Natural killer cell (primary cell): Measurements from ENCODE around the gene ADAP1. TPM values are rescaled to one million over a fixed set of nuclear protein-coding genes. Genes with fewer than 3 reads are reported as not detected.
A peak's percentile ranks its signal among the peaks of the same experiment; 100 is the strongest.

Experiments
- ATAC-seq, 3 donors: fragments of 150-1000 bp in 2 of 3; fragments of 200-7000 bp in 1 of 3; cut with Tn5 transposase; 1 replicate in 1 of 3; 2 replicates in 2 of 3; pipeline ENCODE4 v1.10.0; 2021; ENCODE audit warnings: mild to moderate bottlenecking in 2 of 3, moderate library complexity in 2 of 3
- DNase-seq, 2 donors: peaks; one replicate each; pipeline versions ENCODE4 v3.0.0 to v3.0.0-alpha.2; 2013 to 2021; ENCODE audit warnings: mixed read lengths in 1 of 2
- H3K27ac ChIP-seq: one replicate; pipeline ENCODE4 v1.5.1; 2013; ENCODE audit warnings: mild to moderate bottlenecking, low read length
- H3K27me3 ChIP-seq: one replicate; pipeline ENCODE4 v1.6.1; 2013; ENCODE audit warnings: low read length; ENCODE audit not compliant: control insufficient read depth, insufficient read depth
- H3K36me3 ChIP-seq: one replicate; pipeline ENCODE4 v1.6.1; 2013; ENCODE audit warnings: low read length; ENCODE audit not compliant: control insufficient read depth, insufficient read depth
- H3K4me1 ChIP-seq: one replicate; pipeline ENCODE4 v1.6.1; 2013; ENCODE audit warnings: low read length; ENCODE audit not compliant: control insufficient read depth, insufficient read depth
- H3K4me3 ChIP-seq: one replicate; pipeline ENCODE4 v1.5.1; 2013; ENCODE audit warnings: low read length
- H3K9me3 ChIP-seq: one replicate; pipeline ENCODE4 v1.6.1; 2013; ENCODE audit warnings: low read length; ENCODE audit not compliant: control insufficient read depth, insufficient read depth
- H3K27ac Mint-ChIP-seq, 2 donors: one replicate each; pipeline ENCODE4 v1.8.0; 2022; ENCODE audit warnings: mild to moderate bottlenecking in 2 of 2, mixed read lengths in 2 of 2, moderate library complexity in 1 of 2
- H3K27me3 Mint-ChIP-seq, 2 donors: one replicate each; pipeline ENCODE4 v1.8.0; 2022; ENCODE audit warnings: low read depth in 2 of 2, mixed read lengths in 2 of 2
- H3K36me3 Mint-ChIP-seq: one replicate; pipeline ENCODE4 v1.8.0; 2022; ENCODE audit warnings: mixed read lengths
- H3K4me1 Mint-ChIP-seq, 2 donors: one replicate each; pipeline ENCODE4 v1.8.0; 2022; ENCODE audit warnings: mixed read lengths in 2 of 2
- H3K4me3 Mint-ChIP-seq: one replicate; pipeline ENCODE4 v1.8.0; 2022; ENCODE audit warnings: mild to moderate bottlenecking, moderate library complexity, mixed read lengths
- H3K9me3 Mint-ChIP-seq, 2 donors: one replicate each; pipeline ENCODE4 v1.8.0; 2022; ENCODE audit warnings: mixed read lengths in 2 of 2
- CTCF ChIP-seq: fragments of 200-600 bp; IDR thresholded peaks from one replicate; pipeline ENCODE4 v1.8.0; 2022; ENCODE audit warnings: antibody characterized with exemption
- WGBS: methylation state at CpG from one replicate; pipeline ENCODE4 v1.1.7; 2013; ENCODE audit warnings: missing lambda C conversion rate; ENCODE audit not compliant: insufficient coverage; 5-methylcytosine and 5-hydroxymethylcytosine counted together
- intact Hi-C: fragments of 100-400 bp; cut with micrococcal nuclease; formaldehyde crosslinking; loops from one replicate; pipeline ENCODE4 v1.14.2; 2022
- total RNA-seq, 4 donors: library from RNA; stranded (reverse); fragments of 120-200 nt in 1 of 4; gene quantifications; one replicate each; pipeline versions ENCODE4 v1.2.3 to v1.2.4, GENCODE V29; 2013 to 2022

Gene ADAP1
- total RNA-seq, 3 donors from 2014 or later (not counting 1 experiment from before 2014, with no cell fraction given): 87.2 to 117 (median 89.2) TPM

- Mint-ChIP-seq H3K36me3 (no peaks in the 10 kb centered on the region), H3K9me3 (no peaks in the 10 kb centered on the region), H3K27ac (peak overlapping the region in 1 of 2 donors; percentile 23), H3K4me3 (no peak overlapping the region), H3K27me3 (no peaks in the 10 kb centered on the region), H3K4me1 (peaks cover 11 to 28% of the 10 kb centered on the region in 2 donors)
- Histone ChIP-seq H3K4me3 (no peak overlapping the region), H3K9me3 (no peaks in the 10 kb centered on the region), H3K27ac (no peak overlapping the region), H3K4me1 (peaks cover 18% of the 10 kb centered on the region), H3K36me3 (peaks cover 26% of the 10 kb centered on the region), H3K27me3 (no peaks in the 10 kb centered on the region)
- WGBS: 89% methylated on average over 31 of the region's 31 CpGs
- ATAC-seq (no peak), DNase-seq (no peak)
- intact Hi-C loops: no loop called here
- TF ChIP-seq CTCF: no peak
Measured at GRCh38 chr7:884191-885003, 70.1 kb downstream of the ADAP1 start.

GRCh38 chr7:883055-884021 is 71.1 kb downstream of the ADAP1 start:
- Mint-ChIP-seq H3K27ac (no peak overlapping the region), H3K9me3 (no peaks in the 10 kb centered on the region), H3K36me3 (no peaks in the 10 kb centered on the region), H3K27me3 (no peaks in the 10 kb centered on the region), H3K4me3 (no peak overlapping the region), H3K4me1 (peaks cover 12 to 23% of the 10 kb centered on the region in 2 donors)
- WGBS: 95% methylated on average over 50 of the region's 50 CpGs
- DNase-seq: no peak
- intact Hi-C loops: no loop called here
- H3K4me3 ChIP-seq: no peak overlapping the region
- peaks cover 21% of the 10 kb centered on the region for H3K36me3 ChIP-seq
- no peak for TF ChIP-seq CTCF
- H3K4me1 ChIP-seq: peaks cover 27% of the 10 kb centered on the region
- no peak overlapping the region for H3K27ac ChIP-seq
- H3K27me3 ChIP-seq: no peaks in the 10 kb centered on the region
- ATAC-seq: no peak
- no peaks in the 10 kb centered on the region for H3K9me3 ChIP-seq

GRCh38 chr7:882336-883035 is 72.0 kb downstream of the ADAP1 start:
- H3K4me3 ChIP-seq: no peak overlapping the region
- WGBS: 76% methylated on average over 37 of the region's 37 CpGs
- no peak overlapping the region for H3K27ac Mint-ChIP-seq
- H3K36me3 ChIP-seq: peaks cover 13% of the 10 kb centered on the region
- DNase-seq (no peak), ATAC-seq (no peak)
- TF ChIP-seq CTCF: no peak
- no peak overlapping the region for H3K27ac ChIP-seq
- H3K9me3 ChIP-seq: no peaks in the 10 kb centered on the region
- H3K27me3 ChIP-seq: no peaks in the 10 kb centered on the region
- H3K9me3 Mint-ChIP-seq: no peaks in the 10 kb centered on the region
- peaks cover 17 to 30% of the 10 kb centered on the region in 2 donors for H3K4me1 Mint-ChIP-seq
- H3K4me3 Mint-ChIP-seq: no peak overlapping the region
- intact Hi-C loops: no loop called here
- H3K4me1 ChIP-seq: peaks cover 34% of the 10 kb centered on the region
- no peaks in the 10 kb centered on the region for H3K36me3 Mint-ChIP-seq
- H3K27me3 Mint-ChIP-seq: no peaks in the 10 kb centered on the region
